Glutamatergic neuron (in vitro differentiated cells): ENCODE data around the gene KDM6A. TPM values are rescaled to one million over a fixed set of nuclear protein-coding genes. Genes with fewer than 3 reads are reported as not detected.
"Not testable (repeated sequence)": the region's sequence is repeated elsewhere in the genome, so short reads cannot be mapped to it uniquely, and the experiment has no call there.

ENCODE experiments used
- DNase-seq: peaks from one replicate; pipeline ENCODE4 v3.0.0; 2022
- H3K27ac Mint-ChIP-seq: one replicate; pipeline ENCODE4 v1.8.0; 2020; ENCODE audit warnings: mild to moderate bottlenecking, mixed read lengths, inconsistent platforms; ENCODE audit not compliant: unreplicated experiment
- H3K27me3 Mint-ChIP-seq: one replicate; pipeline ENCODE4 v1.8.0; 2020; ENCODE audit warnings: mild to moderate bottlenecking, moderate library complexity, mixed read lengths, inconsistent platforms; ENCODE audit not compliant: unreplicated experiment
- H3K36me3 Mint-ChIP-seq: one replicate; pipeline ENCODE4 v1.8.0; 2020; ENCODE audit warnings: mild to moderate bottlenecking, mixed read lengths, inconsistent platforms; ENCODE audit not compliant: unreplicated experiment
- H3K4me1 Mint-ChIP-seq: one replicate; pipeline ENCODE4 v1.8.0; 2020; ENCODE audit warnings: mild to moderate bottlenecking, low read depth, mixed read lengths, inconsistent platforms; ENCODE audit not compliant: unreplicated experiment
- H3K4me3 Mint-ChIP-seq: one replicate; pipeline ENCODE4 v1.8.0; 2020; ENCODE audit warnings: mild to moderate bottlenecking, mixed read lengths, inconsistent platforms; ENCODE audit not compliant: unreplicated experiment
- H3K9me3 Mint-ChIP-seq: one replicate; pipeline ENCODE4 v1.8.0; 2020; ENCODE audit warnings: mild to moderate bottlenecking, moderate library complexity, mixed read lengths, inconsistent platforms; ENCODE audit not compliant: unreplicated experiment
- total RNA-seq: library from RNA; stranded (reverse); fragmentation: NEBNext Ultra II Directional; extraction: Animal tissue kit (Norgen Biotek cat#: 25700); gene quantifications from one replicate; pipeline ENCODE4 v1.2.1, GENCODE V29; 2021; ENCODE audit not compliant: unreplicated experiment
- TF ChIP-seq, protein P1 (sequence below): fragments of 200-600 bp; sonication (generic); IDR thresholded peaks from one replicate; pipeline ENCODE4 v1.5.0; 2021; ENCODE audit not compliant: partially characterized antibody, unreplicated experiment

The KDM6A gene
- total RNA-seq, 1 donor from 2014 or later = 26.5 TPM

DNA sequence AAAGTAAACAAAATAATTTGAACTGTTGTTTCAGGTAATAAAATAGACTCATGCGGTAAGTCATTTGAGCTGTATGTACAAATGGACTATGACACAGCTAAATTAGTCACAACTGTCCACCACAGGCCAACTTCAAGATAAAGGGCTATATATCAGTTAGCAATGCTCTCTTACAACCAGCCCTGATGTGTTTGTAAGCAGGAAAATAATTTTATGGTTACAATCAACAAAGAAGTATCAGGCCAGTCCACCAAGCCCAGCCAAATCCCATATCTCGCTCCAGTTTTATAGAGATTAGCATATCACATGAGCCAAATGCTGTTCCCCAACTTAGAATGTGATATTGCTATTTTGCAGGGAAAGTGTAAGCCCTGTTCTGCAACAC lies 29.7 kb upstream of the KDM6A start:
- Mint-ChIP-seq H3K36me3 (no peaks in the 10 kb centered on the region), H3K4me3 (no peak overlapping the region), H3K9me3 (peaks cover 2% of the 10 kb centered on the region), H3K27me3 (no peaks in the 10 kb centered on the region), H3K27ac (no peak overlapping the region), H3K4me1 (no peaks in the 10 kb centered on the region)
- TF ChIP-seq, protein P1, sequence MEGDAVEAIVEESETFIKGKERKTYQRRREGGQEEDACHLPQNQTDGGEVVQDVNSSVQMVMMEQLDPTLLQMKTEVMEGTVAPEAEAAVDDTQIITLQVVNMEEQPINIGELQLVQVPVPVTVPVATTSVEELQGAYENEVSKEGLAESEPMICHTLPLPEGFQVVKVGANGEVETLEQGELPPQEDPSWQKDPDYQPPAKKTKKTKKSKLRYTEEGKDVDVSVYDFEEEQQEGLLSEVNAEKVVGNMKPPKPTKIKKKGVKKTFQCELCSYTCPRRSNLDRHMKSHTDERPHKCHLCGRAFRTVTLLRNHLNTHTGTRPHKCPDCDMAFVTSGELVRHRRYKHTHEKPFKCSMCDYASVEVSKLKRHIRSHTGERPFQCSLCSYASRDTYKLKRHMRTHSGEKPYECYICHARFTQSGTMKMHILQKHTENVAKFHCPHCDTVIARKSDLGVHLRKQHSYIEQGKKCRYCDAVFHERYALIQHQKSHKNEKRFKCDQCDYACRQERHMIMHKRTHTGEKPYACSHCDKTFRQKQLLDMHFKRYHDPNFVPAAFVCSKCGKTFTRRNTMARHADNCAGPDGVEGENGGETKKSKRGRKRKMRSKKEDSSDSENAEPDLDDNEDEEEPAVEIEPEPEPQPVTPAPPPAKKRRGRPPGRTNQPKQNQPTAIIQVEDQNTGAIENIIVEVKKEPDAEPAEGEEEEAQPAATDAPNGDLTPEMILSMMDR = no peak
- DNase-seq = no peak

DNA sequence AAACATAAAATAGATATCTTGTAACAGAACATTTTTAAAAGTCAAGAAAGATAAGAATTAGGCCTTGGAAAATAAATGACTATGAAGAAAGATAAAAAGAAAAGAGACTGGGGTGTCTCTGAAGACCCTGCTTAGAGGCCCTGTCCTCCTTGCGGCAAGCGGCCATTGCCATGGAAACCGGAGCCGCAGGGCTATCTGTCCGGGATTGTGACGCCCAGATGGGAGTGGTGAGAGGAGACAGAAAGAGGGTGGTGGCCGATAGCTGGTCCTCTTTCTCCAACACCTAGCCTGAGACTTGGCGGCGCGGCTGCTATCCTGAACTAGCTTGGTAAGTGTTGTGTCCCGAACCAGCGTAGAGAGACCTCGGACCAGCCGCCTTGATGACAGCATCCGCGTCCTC lies 29.2 kb upstream of the KDM6A start, which contains the start of gene DUSP21:
TSS of gene DUSP21 (plus strand) at position 269 of the 400 bp plus-strand sequence. CDS start at position 381, 112 bp downstream.
- H3K4me1 Mint-ChIP-seq = no peaks in the 10 kb centered on the region
- no peak within 1 kb of the TSS for H3K27ac Mint-ChIP-seq
- TF ChIP-seq, protein P1 = no peak

DNA sequence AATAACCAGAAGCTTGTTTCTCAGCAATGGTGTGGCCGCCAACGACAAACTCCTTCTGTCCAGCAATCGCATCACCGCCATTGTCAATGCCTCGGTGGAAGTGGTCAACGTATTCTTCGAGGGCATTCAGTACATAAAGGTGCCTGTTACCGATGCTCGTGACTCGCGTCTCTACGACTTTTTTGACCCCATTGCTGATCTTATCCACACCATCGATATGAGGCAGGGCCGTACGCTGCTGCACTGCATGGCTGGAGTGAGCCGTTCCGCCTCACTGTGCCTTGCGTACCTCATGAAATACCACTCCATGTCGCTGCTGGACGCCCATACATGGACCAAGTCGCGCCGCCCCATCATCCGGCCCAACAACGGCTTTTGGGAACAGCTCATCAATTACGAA lies 28.8 kb upstream of the KDM6A start:
- TF ChIP-seq, protein P1 = no peak
- DNase-seq = no peak
- H3K36me3 Mint-ChIP-seq = no peaks in the 10 kb centered on the region
- no peak overlapping the region for H3K27ac Mint-ChIP-seq
- no peaks in the 10 kb centered on the region for H3K27me3 Mint-ChIP-seq
- no peak overlapping the region for H3K4me3 Mint-ChIP-seq
- peaks cover 2% of the 10 kb centered on the region for H3K9me3 Mint-ChIP-seq
- no peaks in the 10 kb centered on the region for H3K4me1 Mint-ChIP-seq

More for the DNA sequence above, 29.2 kb upstream of the KDM6A start, which contains the start of gene DUSP21:
- Mint-ChIP-seq H3K9me3 (peaks cover 2% of the 10 kb centered on the region), H3K4me3 (no peak within 1 kb of the TSS), H3K36me3 (no peaks in the 10 kb centered on the region), H3K27me3 (no peaks in the 10 kb centered on the region)
- DNase-seq = no peak

DNA sequence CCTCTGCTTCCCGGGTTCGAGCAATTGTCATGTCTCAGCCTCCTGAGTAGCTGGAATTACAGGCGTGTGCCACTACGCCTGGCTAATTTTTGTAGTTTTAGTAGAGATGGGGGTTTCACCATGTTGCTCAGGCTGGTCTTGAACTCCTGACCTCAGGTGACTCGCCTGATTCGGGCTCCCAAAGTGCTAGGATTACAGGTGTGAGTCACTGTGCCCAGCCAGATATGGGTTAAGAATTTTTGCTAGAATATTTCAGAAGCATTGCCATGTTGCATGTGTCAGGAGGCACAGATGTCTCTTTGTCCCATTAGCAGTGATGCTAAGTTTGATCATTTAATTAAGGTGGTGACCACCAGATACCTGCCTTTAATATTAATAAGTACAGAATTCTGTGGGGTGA lies 22.1 kb upstream of the KDM6A start:
- not testable (repeated sequence) for H3K27ac Mint-ChIP-seq, H3K36me3 Mint-ChIP-seq, H3K4me3 Mint-ChIP-seq, DNase-seq, H3K9me3 Mint-ChIP-seq, H3K27me3 Mint-ChIP-seq, H3K4me1 Mint-ChIP-seq

DNA sequence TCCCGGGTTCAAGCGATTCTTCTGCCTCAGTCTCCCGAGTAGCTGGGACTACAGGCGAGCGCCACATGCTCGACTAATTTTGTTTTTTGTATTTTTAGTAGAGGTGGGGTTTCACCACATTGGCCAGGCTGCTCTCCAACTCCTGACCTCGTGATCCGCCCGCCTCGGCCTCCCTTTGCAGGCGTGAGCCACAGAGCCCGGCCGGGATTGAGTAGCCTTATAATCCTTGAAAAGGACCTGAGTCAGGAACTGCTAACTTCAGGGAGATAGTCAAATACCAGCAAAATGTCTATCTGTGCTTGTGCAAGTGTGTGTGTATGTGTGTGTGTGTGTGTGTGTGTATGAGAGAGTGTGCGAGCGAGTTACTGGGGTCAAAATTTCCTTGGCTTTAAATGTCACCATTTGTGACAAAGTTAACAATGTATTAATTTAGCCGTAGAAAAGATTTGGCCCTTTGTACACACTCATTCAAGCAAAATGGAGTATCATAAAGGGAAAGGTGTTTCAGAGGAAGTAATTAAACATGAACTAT lies 1.8 kb upstream of the KDM6A start:
- H3K27ac Mint-ChIP-seq = peak overlapping the region; percentile 65
- DNase-seq = no peak
- H3K4me1 Mint-ChIP-seq = peaks cover 3% of the 10 kb centered on the region
- H3K36me3 Mint-ChIP-seq = no peaks in the 10 kb centered on the region
- TF ChIP-seq, protein P1 = no peak
- peaks cover 7% of the 10 kb centered on the region for H3K9me3 Mint-ChIP-seq
- peak overlapping the region; percentile 90 for H3K4me3 Mint-ChIP-seq
- H3K27me3 Mint-ChIP-seq = peaks cover 3% of the 10 kb centered on the region
